NCI-H2107 (cell line): ENCODE measurements around the gene TNRC6C.

Experiments used
- DNase-seq: peaks from one replicate; lab custom pipeline; 2025; lab: John Stamatoyannopoulos, UW

TNRC6C gene

DNA sequence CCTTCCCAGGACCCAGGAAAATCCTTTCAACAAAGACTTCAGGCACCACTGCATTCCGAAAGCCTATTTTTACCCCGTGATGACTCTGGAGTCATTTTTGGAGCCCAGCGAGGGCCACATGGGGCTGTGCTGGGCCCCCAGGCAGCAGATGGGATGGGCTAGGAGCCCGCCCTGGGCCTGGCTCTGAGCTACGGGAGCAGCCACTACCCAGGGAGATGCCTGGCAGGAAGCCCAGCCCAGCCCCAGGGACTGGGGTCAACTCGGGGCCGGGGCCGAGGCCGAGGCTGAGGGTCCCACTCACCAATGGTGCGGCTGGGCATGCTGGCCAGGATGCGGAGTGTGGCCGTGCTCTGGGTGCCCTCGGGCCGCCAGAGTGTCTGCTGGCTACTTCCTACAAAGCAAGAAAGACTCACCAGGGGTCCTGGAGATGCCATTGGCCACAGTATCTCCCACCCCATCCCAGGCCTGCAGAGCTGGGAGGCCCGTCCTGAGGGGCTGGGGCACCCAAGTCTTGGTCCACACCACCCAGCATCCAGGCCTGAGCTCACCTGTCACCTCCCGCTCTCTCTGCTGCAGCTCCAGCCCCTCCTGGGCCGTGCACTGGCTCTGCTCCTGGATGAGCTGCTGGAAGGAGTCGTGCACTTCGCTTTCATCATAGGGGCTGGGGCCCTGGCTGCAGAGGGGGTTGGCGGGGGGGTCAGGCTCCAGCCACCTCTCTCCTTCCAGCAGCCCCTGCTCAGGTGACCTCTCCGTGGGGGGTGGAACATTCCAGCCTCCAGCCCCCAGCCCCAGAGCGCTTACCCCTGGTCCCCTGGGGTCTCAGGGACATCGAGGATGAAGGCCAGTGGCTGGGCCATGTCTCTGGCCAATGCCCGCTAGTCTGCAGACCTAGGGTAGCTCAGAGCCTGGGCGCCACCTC is 167.7 kb downstream of the TNRC6C start:
- no peak for DNase-seq

DNA sequence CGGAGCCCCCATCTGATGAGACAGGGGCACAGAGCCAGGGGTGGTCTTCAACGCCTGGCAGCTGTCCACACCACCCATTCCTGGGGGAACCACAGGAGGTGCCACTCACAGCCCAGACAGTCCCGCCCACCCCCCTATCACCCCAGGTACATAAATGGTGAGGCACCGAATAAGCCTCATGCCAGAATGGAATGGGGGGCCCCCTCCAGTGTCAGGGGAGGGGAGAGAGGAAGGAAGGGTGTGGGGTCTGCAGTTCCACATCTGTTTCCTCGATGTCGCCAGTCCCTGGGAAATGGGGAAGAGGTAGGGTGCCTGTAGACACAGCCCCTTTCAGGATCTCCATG is 168.4 kb downstream of the TNRC6C start:
- DNase-seq = no peak

GRCh38 chr17:78127239-78127887 is 168.9 kb downstream of the TNRC6C start:
- no peak for DNase-seq

DNA sequence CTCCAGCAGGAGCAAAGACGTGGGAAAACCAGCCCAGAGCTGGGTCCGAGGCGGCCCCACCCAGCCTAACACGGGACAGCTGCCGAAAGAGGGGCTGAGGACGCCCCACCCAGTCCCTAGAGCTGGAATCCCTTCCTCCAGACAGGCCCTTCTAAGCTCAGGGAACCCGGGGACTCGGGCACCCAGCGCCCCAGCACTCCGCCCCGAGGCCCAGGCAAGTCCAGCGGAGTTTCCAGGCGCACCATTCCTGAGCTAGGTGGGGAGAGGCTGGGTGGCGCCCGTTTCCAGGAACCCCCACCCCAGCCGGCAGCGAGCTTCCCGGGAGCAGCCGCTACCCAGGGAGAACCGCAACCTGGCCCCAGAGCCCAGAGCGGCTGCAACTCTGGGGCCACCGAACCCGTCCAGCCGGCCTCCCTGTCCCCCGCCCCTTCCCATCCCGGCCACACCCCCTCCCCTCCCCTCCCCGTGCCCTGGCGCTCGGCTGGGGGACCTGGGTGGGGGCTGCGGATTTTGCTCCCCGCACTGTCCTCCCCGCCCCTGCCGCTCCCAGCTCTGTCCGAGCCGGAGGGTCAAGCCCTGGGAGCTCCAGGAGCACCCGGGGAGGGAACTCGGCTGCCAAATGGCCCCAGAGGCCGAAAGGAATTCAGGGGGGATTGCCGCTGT is 169.5 kb downstream of the TNRC6C start:
- no peak for DNase-seq

- no peak for DNase-seq
Measured at GRCh38 chr17:78128551-78129350, 170.2 kb downstream of the TNRC6C start, which contains the start of gene TMC6. Gene TMC6, minus strand, starts transcription at chr17:78128755. Its CDS starts 1,923 bp downstream, at chr17:78126832.

DNA sequence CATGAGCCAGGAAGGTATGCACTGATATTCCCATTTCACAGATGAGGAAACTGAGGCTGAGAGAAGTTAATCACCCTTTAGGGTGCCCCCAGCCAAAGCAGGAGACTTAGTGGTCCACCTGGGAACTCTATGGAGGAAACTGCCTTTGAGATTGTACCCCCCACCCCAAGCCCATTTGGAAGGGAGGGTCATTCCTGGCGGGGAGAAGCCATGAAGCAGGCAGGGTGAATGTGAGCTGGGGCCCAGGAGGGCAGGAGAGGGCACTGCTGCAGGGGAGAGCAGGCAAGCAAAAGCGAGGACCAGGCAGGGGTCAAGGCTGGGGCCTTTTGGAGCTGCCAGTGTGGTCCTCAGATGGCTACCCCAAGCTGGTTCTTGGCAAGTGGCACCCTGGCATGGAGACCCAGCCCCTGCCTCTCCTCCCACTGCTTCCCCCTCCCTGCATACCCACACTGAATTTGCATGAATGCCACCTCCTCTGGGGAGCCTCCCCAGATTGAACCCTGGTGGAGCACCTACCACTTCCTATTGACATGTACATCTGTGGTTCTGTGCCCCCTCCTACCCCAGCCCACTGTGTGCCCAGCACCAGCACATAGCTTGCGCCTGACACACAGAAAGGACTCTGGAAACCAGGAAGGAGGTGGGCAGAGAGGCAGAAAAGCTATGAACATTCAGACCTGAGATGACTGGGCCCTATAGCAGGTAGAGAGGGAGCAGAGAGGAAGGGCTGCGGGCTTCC is 171.0 kb downstream of the TNRC6C start:
- no peak for DNase-seq

DNA sequence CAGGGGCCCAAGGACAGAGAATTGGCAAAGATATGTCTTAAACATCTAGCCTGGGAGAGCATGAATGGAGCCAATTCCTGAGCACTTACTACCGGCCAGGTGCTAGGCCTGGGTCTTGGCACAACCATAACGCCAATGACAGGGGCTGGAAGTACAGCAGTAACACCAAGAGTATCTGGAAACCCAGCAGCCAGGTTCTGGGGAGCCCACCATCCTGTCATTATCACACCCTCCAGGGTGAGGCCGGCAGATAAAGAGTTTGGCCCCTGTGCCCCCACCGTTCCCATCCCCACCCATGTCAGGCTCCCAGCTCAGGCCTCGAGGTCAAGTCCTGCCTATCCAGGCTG is 171.6 kb downstream of the TNRC6C start:
- no peak for DNase-seq

DNA sequence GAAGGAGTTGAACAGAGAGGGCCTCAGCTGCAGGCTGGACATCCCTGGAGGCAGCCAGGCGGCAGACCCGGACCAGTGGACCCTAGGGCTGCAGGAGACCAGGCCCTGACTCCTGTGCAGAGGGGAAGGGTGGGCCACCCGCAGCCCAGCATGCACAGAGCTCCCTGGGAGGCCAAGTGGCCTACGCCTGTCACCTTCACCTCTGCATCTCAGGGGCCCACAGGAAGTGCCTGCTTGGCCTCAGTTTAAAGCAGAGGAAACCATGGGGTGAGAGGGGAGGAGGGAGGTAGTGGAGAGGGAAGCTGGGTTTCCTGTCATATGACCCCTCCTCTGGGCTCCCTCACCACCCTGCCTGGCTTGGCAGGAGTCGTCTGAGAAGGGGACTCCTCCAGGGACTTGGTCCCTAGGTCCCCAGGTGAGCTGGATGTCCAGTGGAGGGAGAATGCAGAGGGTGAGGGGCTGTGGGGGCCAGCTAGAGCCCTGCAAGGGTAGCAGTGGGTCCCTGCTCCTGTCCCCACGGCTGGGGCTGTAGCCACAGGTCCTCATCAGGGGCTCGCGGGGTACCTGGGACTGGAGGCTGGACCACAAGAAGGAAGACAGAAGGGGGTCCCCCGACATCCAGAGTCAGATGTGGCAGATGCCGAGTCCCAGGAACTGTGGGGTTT is 172.1 kb downstream of the TNRC6C start, which contains the start of gene TMC8:
Gene TMC8, plus strand, starts transcription at position 335 of the 665 bp plus-strand sequence. CDS start 818 bp downstream, outside the sequence.
- DNase-seq = no peak

GRCh38 chr17:78131172-78132083 is 172.9 kb downstream of the TNRC6C start:
- DNase-seq = no peak

DNA sequence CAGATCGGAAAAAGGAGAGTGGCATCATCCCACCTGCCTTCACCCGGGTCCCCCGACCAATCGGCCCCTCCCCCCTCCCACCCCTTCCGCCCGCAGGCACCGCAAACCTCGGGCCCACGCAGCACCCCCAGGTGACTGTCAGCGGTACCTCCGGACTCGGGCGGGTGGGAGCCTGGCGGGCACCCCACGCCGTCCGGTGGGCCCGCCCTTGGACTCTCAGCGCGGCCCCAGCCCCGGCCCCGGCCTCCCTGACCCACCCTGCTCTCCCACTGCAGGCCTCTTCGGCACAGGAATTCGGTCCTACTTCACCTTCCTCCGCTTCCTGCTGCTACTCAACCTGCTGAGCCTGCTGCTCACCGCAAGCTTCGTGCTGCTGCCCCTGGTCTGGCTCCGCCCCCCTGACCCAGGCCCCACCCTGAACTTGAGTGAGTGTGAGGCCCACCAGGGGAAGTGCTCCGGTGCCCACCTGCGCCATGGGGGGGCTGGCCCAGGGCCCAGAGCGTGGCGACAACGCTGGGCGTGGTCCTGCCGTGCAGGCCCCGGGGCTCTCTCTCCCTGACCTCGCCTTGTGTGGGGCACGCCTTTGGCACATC is 173.7 kb downstream of the TNRC6C start:
- no peak for DNase-seq

DNA sequence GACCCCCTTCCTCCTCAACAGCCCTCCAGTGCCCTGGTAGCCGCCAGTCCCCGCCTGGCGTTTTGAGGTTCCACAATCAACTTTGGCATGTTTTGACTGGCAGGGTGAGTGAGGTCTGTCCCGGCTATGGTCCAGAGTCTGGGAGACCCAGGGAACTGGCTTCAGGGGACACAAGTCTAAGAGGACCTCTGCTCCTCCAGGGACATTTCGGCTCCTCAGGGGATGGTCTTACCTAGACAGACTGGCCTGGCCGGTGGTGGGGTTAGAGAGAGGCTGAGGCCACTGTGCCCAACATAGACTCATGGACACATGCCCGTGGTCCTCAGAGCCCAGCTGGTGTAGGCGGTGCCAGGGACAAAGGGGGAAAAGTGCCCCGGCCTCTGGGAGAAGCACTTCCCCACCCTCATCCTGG is 174.3 kb downstream of the TNRC6C start:
- no peak for DNase-seq

DNA sequence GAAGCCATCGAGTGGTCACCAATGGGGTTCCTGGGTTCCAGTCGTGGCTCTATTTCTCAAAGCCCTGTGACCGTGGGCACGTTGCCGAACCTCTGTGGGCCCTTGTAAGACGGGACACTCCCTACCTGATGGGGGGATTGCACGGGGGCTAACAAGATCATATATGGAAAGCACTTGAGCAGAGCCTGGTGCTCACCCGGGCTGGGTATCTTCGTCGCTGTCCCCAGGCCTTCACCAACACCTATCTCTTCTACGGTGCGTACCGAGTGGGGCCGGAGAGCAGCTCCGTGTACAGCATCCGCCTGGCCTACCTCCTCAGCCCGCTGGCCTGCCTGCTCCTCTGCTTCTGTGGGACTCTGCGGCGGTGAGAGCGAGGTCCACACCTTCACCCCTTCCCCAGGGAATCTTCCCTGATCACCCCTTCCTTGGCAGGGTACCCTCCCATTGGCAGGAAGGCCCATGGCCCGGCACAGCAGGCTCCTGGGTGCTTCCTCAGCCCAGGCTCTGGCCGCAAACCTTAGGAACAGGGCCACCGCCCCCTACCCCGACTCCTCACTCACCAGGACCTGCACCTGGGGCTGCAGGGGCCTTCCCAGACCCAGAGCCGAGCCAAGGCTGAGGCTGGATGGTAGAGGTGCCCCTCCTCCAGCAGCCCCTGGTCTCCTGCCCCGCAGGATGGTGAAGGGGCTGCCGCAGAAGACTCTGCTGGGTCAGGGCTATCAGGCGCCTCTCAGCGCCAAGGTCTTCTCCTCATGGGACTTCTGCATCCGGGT is 174.9 kb downstream of the TNRC6C start:
- DNase-seq = no peak

DNA sequence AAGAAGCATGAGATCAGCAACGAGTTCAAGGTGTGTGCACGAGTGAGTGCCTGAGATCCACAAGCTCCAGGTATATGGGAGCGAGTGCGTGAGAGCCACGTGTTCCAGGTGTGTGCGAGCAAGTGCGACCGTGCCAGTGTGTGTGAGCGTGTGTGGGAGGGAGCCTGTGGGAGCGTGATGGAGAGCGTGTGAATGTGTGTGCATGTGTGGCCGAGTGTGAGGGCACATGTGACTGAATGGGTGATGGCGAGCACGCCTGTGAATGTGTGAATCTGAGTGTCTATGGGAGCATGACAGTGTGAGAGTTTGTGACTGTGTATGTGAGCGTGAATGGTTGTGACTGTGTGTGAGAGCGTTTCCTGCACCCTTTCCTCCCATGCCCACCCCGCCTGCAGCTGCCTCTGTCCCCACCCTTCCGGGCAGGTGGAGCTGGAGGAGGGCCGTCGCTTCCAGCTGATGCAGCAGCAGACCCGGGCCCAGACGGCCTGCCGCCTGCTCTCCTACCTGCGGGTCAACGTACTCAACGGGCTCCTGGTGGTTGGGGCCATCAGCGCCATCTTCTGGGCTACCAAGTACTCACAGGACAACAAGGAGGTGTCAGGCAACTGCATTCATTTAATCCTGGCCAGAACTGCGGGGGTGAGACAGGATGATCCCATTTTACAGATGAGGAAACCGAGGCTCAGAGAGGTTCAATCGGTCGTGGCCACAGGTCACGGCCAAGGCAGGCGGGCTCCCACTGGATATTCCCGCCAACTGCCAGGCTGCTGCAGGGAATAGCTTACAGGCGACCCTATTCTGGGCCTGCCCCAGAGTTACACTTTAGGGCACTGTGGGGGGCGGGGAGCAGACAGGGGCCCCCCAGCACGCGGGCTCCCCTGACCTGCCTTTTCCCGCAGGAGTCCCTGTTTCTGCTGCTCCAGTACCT is 175.7 kb downstream of the TNRC6C start:
- DNase-seq = no peak

- no peak for DNase-seq
Measured at GRCh38 chr17:78134899-78135385, 176.4 kb downstream of the TNRC6C start.

- DNase-seq = no peak
Measured at GRCh38 chr17:78135858-78136500, 177.5 kb downstream of the TNRC6C start.

- DNase-seq = no peak
Measured at GRCh38 chr17:78137392-78138203, 179.1 kb downstream of the TNRC6C start.
